Upper lobe of right lung (tissue), 1 donor: Measurements from ENCODE around the gene MFSD1. TPM values are rescaled to one million over a fixed set of nuclear protein-coding genes. Genes with fewer than 3 reads are reported as not detected.
"Not testable (repeated sequence)": the region's sequence is repeated elsewhere in the genome, so short reads cannot be mapped to it uniquely, and the experiment has no call there.

Source experiments
- ATAC-seq: fragments of 200-7000 bp; cut with Tn5 transposase; one replicate; pipeline ENCODE4 v1.9.1; 2020; ENCODE audit warnings: mild to moderate bottlenecking, moderate library complexity
- DNase-seq: peaks from one replicate; pipeline ENCODE4 v3.0.0-alpha.2; 2020
- H3K27ac ChIP-seq: fragments of 200-600 bp; one replicate; pipeline ENCODE4 v1.8.0; 2022
- H3K27me3 ChIP-seq: fragments of 200-600 bp; one replicate; pipeline ENCODE4 v1.8.0; 2022; ENCODE audit warnings: mild to moderate bottlenecking
- H3K36me3 ChIP-seq: fragments of 200-600 bp; one replicate; pipeline ENCODE4 v1.8.0; 2022
- H3K4me1 ChIP-seq: fragments of 200-600 bp; one replicate; pipeline ENCODE4 v1.8.0; 2022
- H3K4me3 ChIP-seq: fragments of 200-600 bp; one replicate; pipeline ENCODE4 v1.8.0; 2022; ENCODE audit warnings: mild to moderate bottlenecking
- H3K9me3 ChIP-seq: fragments of 200-600 bp; one replicate; pipeline ENCODE4 v1.8.0; 2022
- intact Hi-C: fragments of 100-400 bp; cut with DNase I; formaldehyde crosslinking; loops from one replicate; pipeline ENCODE4 v1.11.0; 2022
- total RNA-seq: library from RNA; stranded (reverse); fragmentation: NEBNext Ultra II Directional; extraction: Animal tissue kit (Norgen Biotek cat#: 25700); gene quantifications from one replicate; pipeline ENCODE4 v1.2.1, GENCODE V29; 2021
- TF ChIP-seq, protein P1 (sequence below): fragments of 200-600 bp; IDR thresholded peaks from one replicate; pipeline ENCODE4 v1.8.0; 2022; ENCODE audit warnings: antibody characterized with exemption
- donor health status: DM: no; HTN: yes; CAD: no; lungs with severe emphysema.

Gene MFSD1
- total RNA-seq, 1 donor from 2014 or later: 84.5 TPM

DNA sequence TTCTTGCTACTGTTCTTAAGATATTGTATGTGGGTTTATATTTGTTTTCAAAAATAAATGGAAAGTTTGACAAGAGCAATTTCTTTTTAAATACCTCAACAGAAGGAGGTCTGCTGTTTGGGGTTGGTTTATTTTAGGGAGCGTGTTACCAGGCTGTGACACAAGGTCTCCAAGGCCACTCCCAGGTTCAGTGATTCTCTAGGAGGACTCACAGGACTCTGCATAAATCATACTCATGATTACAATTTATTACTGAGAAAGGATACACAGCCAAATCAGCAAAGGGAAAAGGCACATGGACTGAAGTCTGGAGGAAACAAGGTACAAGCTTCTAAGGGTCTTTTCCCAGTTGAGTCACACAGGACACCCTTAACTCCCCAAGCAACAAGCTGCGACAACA is 18.8 kb upstream of the MFSD1 start:
- H3K27ac ChIP-seq: no peak overlapping the region
- intact Hi-C loops: no loop called here

GRCh38 chr3:158785972-158786371 is 15.9 kb upstream of the MFSD1 start:
- H3K27ac ChIP-seq: no peak overlapping the region
- TF ChIP-seq, protein P1, sequence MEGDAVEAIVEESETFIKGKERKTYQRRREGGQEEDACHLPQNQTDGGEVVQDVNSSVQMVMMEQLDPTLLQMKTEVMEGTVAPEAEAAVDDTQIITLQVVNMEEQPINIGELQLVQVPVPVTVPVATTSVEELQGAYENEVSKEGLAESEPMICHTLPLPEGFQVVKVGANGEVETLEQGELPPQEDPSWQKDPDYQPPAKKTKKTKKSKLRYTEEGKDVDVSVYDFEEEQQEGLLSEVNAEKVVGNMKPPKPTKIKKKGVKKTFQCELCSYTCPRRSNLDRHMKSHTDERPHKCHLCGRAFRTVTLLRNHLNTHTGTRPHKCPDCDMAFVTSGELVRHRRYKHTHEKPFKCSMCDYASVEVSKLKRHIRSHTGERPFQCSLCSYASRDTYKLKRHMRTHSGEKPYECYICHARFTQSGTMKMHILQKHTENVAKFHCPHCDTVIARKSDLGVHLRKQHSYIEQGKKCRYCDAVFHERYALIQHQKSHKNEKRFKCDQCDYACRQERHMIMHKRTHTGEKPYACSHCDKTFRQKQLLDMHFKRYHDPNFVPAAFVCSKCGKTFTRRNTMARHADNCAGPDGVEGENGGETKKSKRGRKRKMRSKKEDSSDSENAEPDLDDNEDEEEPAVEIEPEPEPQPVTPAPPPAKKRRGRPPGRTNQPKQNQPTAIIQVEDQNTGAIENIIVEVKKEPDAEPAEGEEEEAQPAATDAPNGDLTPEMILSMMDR: no peak
- H3K4me3 ChIP-seq: no peak overlapping the region
- no peaks in the 10 kb centered on the region for H3K27me3 ChIP-seq
- ATAC-seq (no peak), DNase-seq (no peak)
- no peaks in the 10 kb centered on the region for H3K9me3 ChIP-seq
- peaks cover 11% of the 10 kb centered on the region for H3K4me1 ChIP-seq
- intact Hi-C loops: no loop called here
- no peaks in the 10 kb centered on the region for H3K36me3 ChIP-seq

More for the DNA sequence above, 18.8 kb upstream of the MFSD1 start:
- ATAC-seq (no peak), DNase-seq (no peak)
- H3K27me3 ChIP-seq: no peaks in the 10 kb centered on the region
- TF ChIP-seq, protein P1: no peak
- H3K36me3 ChIP-seq: no peaks in the 10 kb centered on the region
- no peaks in the 10 kb centered on the region for H3K9me3 ChIP-seq
- no peak overlapping the region for H3K4me3 ChIP-seq
- peaks cover 6% of the 10 kb centered on the region for H3K4me1 ChIP-seq

- Histone ChIP-seq H3K4me1 (peaks cover 9% of the 10 kb centered on the region), H3K4me3 (no peak overlapping the region), H3K9me3 (no peaks in the 10 kb centered on the region), H3K27ac (no peak overlapping the region), H3K27me3 (no peaks in the 10 kb centered on the region), H3K36me3 (no peaks in the 10 kb centered on the region)
- no peak for ATAC-seq
- TF ChIP-seq, protein P1: no peak
- no peak for DNase-seq
- intact Hi-C loops: no loop called here
These were observed 13.4 kb upstream of the MFSD1 start for GRCh38 chr3:158788446-158788845.

- peak; percentile 65 for ATAC-seq
- intact Hi-C loops: no loop called here
These were observed 12.3 kb upstream of the MFSD1 start for GRCh38 chr3:158789592-158789991.

DNA sequence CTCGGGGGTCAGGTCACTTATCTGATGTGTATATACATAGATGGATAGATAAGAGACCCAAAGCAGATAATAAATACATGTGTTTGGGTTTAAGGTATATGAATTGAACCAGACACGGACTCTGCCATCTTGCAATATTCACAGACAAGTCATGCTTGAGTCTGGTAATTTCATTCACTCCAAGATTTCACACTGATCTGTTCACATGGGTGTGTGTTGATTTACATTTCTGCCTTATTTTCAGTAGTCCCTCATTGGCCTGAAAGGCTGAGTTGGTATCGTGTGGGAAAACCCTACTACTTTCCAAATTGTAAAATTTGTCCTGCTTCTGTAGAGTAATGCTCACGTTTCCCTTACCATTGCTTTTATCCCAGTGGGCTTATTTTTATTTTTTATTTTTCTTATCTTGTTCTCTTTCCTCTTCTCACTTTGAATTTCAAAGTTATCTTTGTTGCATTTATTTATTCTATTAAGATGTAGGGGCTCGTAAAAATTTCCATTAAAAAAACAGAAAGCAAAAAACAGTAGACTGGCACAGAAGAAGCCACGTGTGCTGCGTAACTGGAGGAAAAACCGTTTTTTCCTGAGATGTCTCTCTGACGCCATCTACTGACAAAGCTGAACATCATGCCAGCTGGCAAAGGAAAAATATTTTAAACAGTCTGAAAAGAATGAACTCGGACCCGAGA is 10.8 kb upstream of the MFSD1 start:
- Histone ChIP-seq H3K36me3 (no peaks in the 10 kb centered on the region), H3K4me3 (peak overlapping the region; percentile 22), H3K4me1 (peaks cover 9% of the 10 kb centered on the region), H3K9me3 (no peaks in the 10 kb centered on the region), H3K27ac (no peak overlapping the region), H3K27me3 (no peaks in the 10 kb centered on the region)
- ATAC-seq: peak; percentile 82
- TF ChIP-seq, protein P1: peak; percentile 86
- DNase-seq: no peak
- intact Hi-C loops: loop anchor here (5.0 kb wide), 1 partner anchor 64 kb away; no protein-coding TSS in a partner anchor

More at GRCh38 chr3:158789592-158789991, 12.3 kb upstream of the MFSD1 start:
- Histone ChIP-seq H3K9me3 (no peaks in the 10 kb centered on the region), H3K36me3 (no peaks in the 10 kb centered on the region), H3K27ac (no peak overlapping the region), H3K4me3 (no peak overlapping the region), H3K27me3 (no peaks in the 10 kb centered on the region), H3K4me1 (peaks cover 9% of the 10 kb centered on the region)
- TF ChIP-seq, protein P1: peak; percentile 40
- no peak for DNase-seq

- H3K36me3 ChIP-seq, H3K27ac ChIP-seq, DNase-seq, H3K4me1 ChIP-seq, H3K9me3 ChIP-seq, ATAC-seq, H3K27me3 ChIP-seq, H3K4me3 ChIP-seq: not testable (repeated sequence)
- intact Hi-C loops: loop anchor here (5.0 kb wide), 1 partner anchor 64 kb away; no protein-coding TSS in a partner anchor
These were observed 10.3 kb upstream of the MFSD1 start for GRCh38 chr3:158791590-158791920.
